Spleen (tissue), 11 donors: ENCODE data around the gene PEAK3. TPM values are rescaled to one million over a fixed set of nuclear protein-coding genes. Genes with fewer than 3 reads are reported as not detected.

Experiments used
- DNase-seq: peaks from one replicate; pipeline ENCODE4 v3.0.0-alpha.2; 2020
- H3K27ac ChIP-seq, 8 donors: fragments of 200-600 bp; sonication (generic) in 7 of 8; 1 replicate in 4 of 8; 2 replicates in 4 of 8; pipeline versions ENCODE4 v1.5.0 to v1.8.0; 2016 to 2021; ENCODE audit warnings: inconsistent platforms in 4 of 8, mild to moderate bottlenecking in 4 of 8, moderate library complexity in 1 of 8
- H3K27me3 ChIP-seq, 7 donors: fragments of 200-600 bp; sonication (generic) in 6 of 7; replicated peaks in 1 of 7; 1 replicate in 4 of 7; 2 replicates in 3 of 7; pipeline versions ENCODE4 v1.5.0 to v1.8.0; 2016 to 2021; ENCODE audit warnings: inconsistent platforms in 3 of 7, mild to moderate bottlenecking in 1 of 7
- H3K36me3 ChIP-seq, 6 donors: fragments of 200-600 bp; sonication (generic) in 5 of 6; 1 replicate in 4 of 6; 2 replicates in 2 of 6; pipeline versions ENCODE4 v1.5.0 to v1.8.0; 2016 to 2021; ENCODE audit warnings: inconsistent platforms in 2 of 6
- H3K4me1 ChIP-seq, 6 donors: fragments of 200-600 bp; sonication (generic) in 5 of 6; 1 replicate in 3 of 6; 2 replicates in 3 of 6; pipeline versions ENCODE4 v1.5.0 to v1.8.0; 2016 to 2021; ENCODE audit warnings: inconsistent platforms in 3 of 6
- H3K4me3 ChIP-seq, 8 donors: fragments of 200-600 bp; sonication (generic) in 7 of 8; 1 replicate in 4 of 8; 2 replicates in 4 of 8; pipeline versions ENCODE4 v1.5.0 to v1.8.0; 2016 to 2021; ENCODE audit warnings: inconsistent platforms in 4 of 8, mild to moderate bottlenecking in 4 of 8, moderate library complexity in 2 of 8
- H3K9me3 ChIP-seq, 8 donors: fragments of 200-600 bp; sonication (generic) in 7 of 8; 1 replicate in 4 of 8; 2 replicates in 4 of 8; pipeline versions ENCODE4 v1.5.0 to v1.8.0; 2016 to 2021; ENCODE audit warnings: inconsistent platforms in 4 of 8
- CTCF ChIP-seq, 11 experiments: fragments of 200-600 bp in 7 of 11; fragments of 450-650 bp in 4 of 11; sonication (generic) in 4 of 11; IDR thresholded peaks in 8 of 11; conservative IDR thresholded peaks in 3 of 11; 1 replicate in 7 of 11; 2 replicates in 4 of 11; pipeline versions ENCODE4 v1.4.0 to v1.8.0; 2016 to 2021; ENCODE audit warnings: antibody characterized with exemption in 11 of 11, inconsistent platforms in 4 of 11, mild to moderate bottlenecking in 1 of 11
- POLR2A ChIP-seq, 3 donors: fragments of 450-650 bp; IDR thresholded peaks; one replicate each; pipeline ENCODE4 v1.5.1; 2017; ENCODE audit warnings: antibody characterized with exemption in 3 of 3, mild to moderate bottlenecking in 1 of 3
- POLR2AphosphoS5 ChIP-seq, 3 donors: sonication (generic); formaldehyde crosslinking; IDR thresholded peaks; one replicate each; pipeline ENCODE4 v1.5.1; 2017; ENCODE audit warnings: antibody characterized with exemption in 3 of 3
- WGBS, 5 donors: extraction: QIAGEN DNeasy Blood & Tissue Kit in 3 of 5; methylation state at CpG; one replicate each; pipeline versions ENCODE4 v1.1.5 to v1.1.7; 2013 to 2018; 5-methylcytosine and 5-hydroxymethylcytosine counted together
- intact Hi-C: fragments of 100-400 bp; cut with DNase I; formaldehyde crosslinking; loops from one replicate; pipeline ENCODE4 v1.15.0; 2023; ENCODE audit warnings: low total_unique reads
- microRNA-seq, 3 donors: library from miRNA; unstranded; fragments of <30 nt; microRNA quantifications; one replicate each; pipeline versions ENCODE4 to v1.1.0, GENCODE V29; 2019 to 2020
- polyA plus RNA-seq, 3 donors: library from polyadenylated mRNA; stranded (reverse); fragments of 200-250 nt; gene quantifications; one replicate each; pipeline ENCODE4 v1.2.1, GENCODE V29; 2013
- small RNA-seq, 4 donors: library from RNA; depleted of rRNA; stranded (forward); fragments of <200 nt; gene quantifications; one replicate each; pipeline ENCODE3, GENCODE V24; 2016
- total RNA-seq, 7 donors: library from RNA; depleted of rRNA in 3 of 7; stranded (reverse); fragments of >200 nt in 3 of 7; fragmentation: NEBNext Ultra II Directional in 4 of 7; extraction: Animal tissue kit (Norgen Biotek cat#: 25700) in 4 of 7; gene quantifications; one replicate each; pipeline versions ENCODE4 v1.1.0 to v1.2.1, GENCODE V29; 2016 to 2021
- donor health status: healthy with polysubstance abuse.
- donor health status: DM: no; HTN: no; CAD: no; lungs with moderate emphysema.
- donor health status: DM: no; HTN: no; CAD: no.
- donor health status: Bipolar disorder and iron deficiency.
- donor health status: healthy.
- donor health status: DM: no; HTN: no; CAD: no.
- donor health status: DM: yes; HTN: yes; CAD: no.

PEAK3 gene
- total and polyA plus RNA-seq, 10 donors: 0.30 to 17.4 (median 6.4) TPM

DNA sequence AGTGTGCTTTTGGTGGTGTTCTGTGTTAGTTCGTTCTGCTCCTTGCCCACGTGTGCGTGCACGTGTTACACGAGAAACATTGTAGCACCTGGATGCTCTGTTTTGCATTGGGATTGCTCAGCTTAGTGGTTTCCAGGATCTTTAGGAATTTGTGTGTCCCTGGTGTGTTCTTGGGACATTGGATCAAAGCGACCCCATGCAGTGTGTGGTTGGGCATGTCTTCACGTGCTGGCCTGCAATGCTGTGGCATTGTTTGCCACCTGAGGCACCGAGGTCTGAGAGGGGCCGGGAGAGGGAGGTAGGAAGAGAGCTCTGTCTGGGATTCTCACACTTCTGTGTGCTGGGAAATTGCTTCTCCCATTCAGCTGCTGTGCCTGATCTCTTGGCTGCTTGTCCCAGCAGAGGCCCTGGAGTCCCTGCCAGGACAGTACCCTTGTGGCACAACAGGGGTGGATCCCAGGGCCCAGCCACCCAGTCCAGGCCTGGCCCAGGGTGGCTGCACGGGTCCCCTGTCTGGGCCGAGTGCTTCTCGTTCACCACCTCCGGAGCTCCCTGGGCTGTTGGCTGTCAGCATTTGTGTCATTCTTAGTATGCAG is 57.1 kb downstream of the PEAK3 start:
- H3K27ac ChIP-seq: peak overlapping the region in 5 of 8 donors; percentile 49 to 78 (median 69)
- no peak for DNase-seq
- H3K36me3 ChIP-seq: peaks cover 0 to 100% (median 84%) of the 10 kb centered on the region in 6 donors
- TF ChIP-seq POLR2A (IDR thresholded peaks at IDR 0.05) (no peak), CTCF (IDR thresholded peaks at IDR 0.05 in 8 of 11, conservative IDR thresholded peaks at IDR 0.05 in 3 of 11) (no peak), POLR2AphosphoS5 (IDR thresholded peaks at IDR 0.05) (no peak)
- H3K9me3 ChIP-seq: no peaks in the 10 kb centered on the region
- peaks cover 0 to 61% (median 15%) of the 10 kb centered on the region in 6 donors for H3K4me1 ChIP-seq
- WGBS, 5 donors: 90 to 94% (median 93%) methylated on average over 12 to 13 of the region's 13 CpGs
- no peak overlapping the region for H3K4me3 ChIP-seq
- no peaks in the 10 kb centered on the region for H3K27me3 ChIP-seq
- intact Hi-C loops: no loop called here

Small RNA genes lying within 50 kb of the gene (microRNA-seq; reads per million reads assigned to microRNA genes)
- gene MIR1227 (1.4 to 4.3 (median 3.5) reads per million in 3 donors), gene MIR4321 (0 reads per million in 3 donors)

Small RNA genes lying within 50 kb of the gene (small RNA-seq; reads per million reads assigned to genes)
- gene MIR1227: 0 to 0.68 (median 0.07) reads per million in 4 donors

Other genes with a start within 250 kb of the PEAK3 start
- gene MKNK2, start 230.9 kb downstream of the PEAK3 start, total RNA-seq: 100 to 1,000 TPM; 212 to 389 (median 265) TPM
- 100 to 1,000 TPM in 1 of 3 donors, 10 to 100 TPM in 2; 88.2 to 154 (median 90.0) TPM for gene MKNK2, start 230.9 kb downstream of the PEAK3 start, polyA plus RNA-seq
- 100 to 1,000 TPM in 5 of 7 donors, 10 to 100 TPM in 2; 80.8 to 161 (median 124) TPM for gene MOB3A, start 185.8 kb downstream of the PEAK3 start, total RNA-seq
- 10 to 100 TPM; 24.2 to 48.7 (median 37.6) TPM for gene MOB3A, start 185.8 kb downstream of the PEAK3 start, polyA plus RNA-seq
- 1 to 10 TPM; 1.9 to 5.8 (median 3.7) TPM for gene IZUMO4, start 185.3 kb downstream of the PEAK3 start, total RNA-seq
- 10 to 100 TPM; 13.6 to 25.9 (median 16.7) TPM for gene IZUMO4, start 185.3 kb downstream of the PEAK3 start, polyA plus RNA-seq
- gene AP3D1, start 130.6 kb downstream of the PEAK3 start, total RNA-seq: 100 to 1,000 TPM in 4 of 7 donors, 10 to 100 TPM in 3; 89.3 to 112 (median 100) TPM
- gene AP3D1, start 130.6 kb downstream of the PEAK3 start, polyA plus RNA-seq: 10 to 100 TPM; 32.8 to 80.1 (median 43.2) TPM
- 10 to 100 TPM; 19.5 to 53.2 (median 36.4) TPM for gene DOT1L, start 118.2 kb downstream of the PEAK3 start, total RNA-seq
- 10 to 100 TPM in 1 of 3 donors, 1 to 10 TPM in 2; 3.9 to 20.8 (median 7.5) TPM for gene DOT1L, start 118.2 kb downstream of the PEAK3 start, polyA plus RNA-seq
- gene PLEKHJ1, start 45.8 kb downstream of the PEAK3 start, total RNA-seq: 10 to 100 TPM; 37.7 to 66.6 (median 45.6) TPM
- gene PLEKHJ1, start 45.8 kb downstream of the PEAK3 start, polyA plus RNA-seq: 100 to 1,000 TPM in 1 of 3 donors, 10 to 100 TPM in 2; 78.5 to 117 (median 91.8) TPM
- gene SF3A2, start 45.4 kb downstream of the PEAK3 start, total RNA-seq: 10 to 100 TPM; 28.5 to 79.7 (median 66.6) TPM
- 10 to 100 TPM; 35.1 to 50.4 (median 37.7) TPM for gene SF3A2, start 45.4 kb downstream of the PEAK3 start, polyA plus RNA-seq
- 1 to 10 TPM in 4 of 7 donors, under 1 TPM in 3; 0.79 to 5.7 (median 2.1) TPM for gene AMH, start 32.9 kb downstream of the PEAK3 start, total RNA-seq
- 1 to 10 TPM in 1 of 3 donors, under 1 TPM in 2; 0.20 to 1.2 (median 0.58) TPM for gene AMH, start 32.9 kb downstream of the PEAK3 start, polyA plus RNA-seq
- 1 to 10 TPM; 1.2 to 4.8 (median 3.4) TPM for gene JSRP1, start 25.8 kb downstream of the PEAK3 start, total RNA-seq
- gene JSRP1, start 25.8 kb downstream of the PEAK3 start, polyA plus RNA-seq: 1 to 10 TPM; 1.2 to 3.0 (median 2.8) TPM
- gene LINGO3, start 26.0 kb upstream of the PEAK3 start, total RNA-seq: 1 to 10 TPM in 2 of 7 donors, under 1 TPM in 5; 0.26 to 2.6 (median 0.70) TPM
- 1 to 10 TPM in 1 of 3 donors, under 1 TPM in 2; 0.43 to 1.2 (median 0.82) TPM for gene LINGO3, start 26.0 kb upstream of the PEAK3 start, polyA plus RNA-seq
- gene LSM7, start 46.4 kb upstream of the PEAK3 start, total RNA-seq: 100 to 1,000 TPM in 3 of 7 donors, 10 to 100 TPM in 4; 60.7 to 131 (median 82.8) TPM
- gene LSM7, start 46.4 kb upstream of the PEAK3 start, polyA plus RNA-seq: 100 to 1,000 TPM; 435 to 524 (median 459) TPM
- 10 to 100 TPM; 69.7 to 96.4 (median 79.3) TPM for gene SPPL2B, start 46.5 kb upstream of the PEAK3 start, total RNA-seq
- 100 to 1,000 TPM in 1 of 3 donors, 10 to 100 TPM in 2; 40.5 to 111 (median 72.4) TPM for gene SPPL2B, start 46.5 kb upstream of the PEAK3 start, polyA plus RNA-seq
- 1 to 10 TPM; 1.3 to 4.0 (median 2.9) TPM for gene TMPRSS9, start 78.1 kb upstream of the PEAK3 start, total RNA-seq
- 1 to 10 TPM in 2 of 3 donors, under 1 TPM in 1; 0.70 to 4.3 (median 1.1) TPM for gene TMPRSS9, start 78.1 kb upstream of the PEAK3 start, polyA plus RNA-seq
- gene TIMM13, start 145.4 kb upstream of the PEAK3 start, total RNA-seq: 10 to 100 TPM; 21.1 to 59.3 (median 44.2) TPM
- gene TIMM13, start 145.4 kb upstream of the PEAK3 start, polyA plus RNA-seq: 10 to 100 TPM; 39.5 to 87.5 (median 84.1) TPM
- 10 to 100 TPM; 15.5 to 26.0 (median 21.6) TPM for gene LMNB2, start 174.8 kb upstream of the PEAK3 start, total RNA-seq
- gene LMNB2, start 174.8 kb upstream of the PEAK3 start, polyA plus RNA-seq: 10 to 100 TPM in 1 of 3 donors, 1 to 10 TPM in 2; 4.9 to 21.7 (median 8.9) TPM
- 100 to 1,000 TPM in 1 of 7 donors, 10 to 100 TPM in 6; 57.4 to 114 (median 77.4) TPM for gene GADD45B, start 194.0 kb upstream of the PEAK3 start, total RNA-seq
- 10 to 100 TPM; 40.6 to 76.9 (median 43.3) TPM for gene GADD45B, start 194.0 kb upstream of the PEAK3 start, polyA plus RNA-seq